GM19467 (cell line): ENCODE measurements around the gene TMEM9.
A peak's percentile ranks its signal among the peaks of the same experiment; 100 is the strongest.
"Not testable (repeated sequence)": the region's sequence is repeated elsewhere in the genome, so short reads cannot be mapped to it uniquely, and the experiment has no call there.

Source experiments
- ATAC-seq: cut with Tn5 transposase; IDR thresholded peaks from one replicate; pipeline ENCODE4 v1.9.1; 2021; ENCODE audit warnings: mild to moderate bottlenecking, moderate library complexity; ENCODE audit not compliant: unreplicated experiment

Gene TMEM9

DNA sequence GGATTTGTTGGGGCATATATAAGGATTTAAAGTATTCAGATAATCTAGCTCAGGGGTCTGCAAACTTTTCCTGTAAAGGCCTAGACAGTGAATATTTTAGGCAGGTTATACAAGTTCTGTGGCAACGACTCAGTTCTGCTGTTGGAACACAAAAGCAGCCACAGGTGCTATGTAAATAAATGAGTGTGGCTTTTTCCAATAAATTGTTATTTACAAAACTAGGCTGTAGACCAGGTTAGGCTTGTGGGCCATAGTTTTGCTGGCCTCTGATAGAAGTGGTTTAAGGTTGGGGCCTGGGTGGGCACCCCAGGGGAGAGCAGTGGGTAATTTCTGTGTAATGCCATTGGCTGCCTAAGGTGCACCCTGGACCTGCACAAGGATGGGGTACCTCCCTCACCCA, 19.5 kb upstream of the TMEM9 start:
- ATAC-seq: no peak

GRCh38 chr1:201172999-201173610, 18.8 kb upstream of the TMEM9 start:
- ATAC-seq: no peak

- ATAC-seq: no peak
Measured at GRCh38 chr1:201172326-201172725, 18.1 kb upstream of the TMEM9 start.

- peak; percentile 34 for ATAC-seq
Measured at GRCh38 chr1:201171063-201172036, 17.1 kb upstream of the TMEM9 start.

GRCh38 chr1:201170533-201171062, 16.3 kb upstream of the TMEM9 start:
- peak; percentile 96 for ATAC-seq

GRCh38 chr1:201169971-201170532, 15.8 kb upstream of the TMEM9 start:
- no peak for ATAC-seq

DNA sequence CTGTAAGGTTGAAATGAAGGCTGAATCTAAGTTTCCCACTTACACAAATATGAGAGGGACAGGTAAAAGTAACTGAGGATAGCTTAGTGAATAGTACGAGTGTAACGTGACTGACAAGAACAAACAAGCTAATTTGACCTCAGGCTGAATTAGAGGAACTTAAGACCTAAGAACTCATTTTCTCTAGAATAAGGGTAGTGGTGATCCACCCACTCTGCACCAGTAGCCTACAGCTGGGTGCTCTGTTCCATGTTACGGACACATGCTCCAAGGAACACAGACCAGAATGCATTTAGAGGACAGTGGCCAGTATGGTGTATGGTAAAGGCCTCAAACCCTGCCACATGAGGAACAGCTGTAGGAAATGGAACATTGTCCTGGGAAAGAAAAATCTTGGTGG, 14.9 kb upstream of the TMEM9 start:
- no peak for ATAC-seq

DNA sequence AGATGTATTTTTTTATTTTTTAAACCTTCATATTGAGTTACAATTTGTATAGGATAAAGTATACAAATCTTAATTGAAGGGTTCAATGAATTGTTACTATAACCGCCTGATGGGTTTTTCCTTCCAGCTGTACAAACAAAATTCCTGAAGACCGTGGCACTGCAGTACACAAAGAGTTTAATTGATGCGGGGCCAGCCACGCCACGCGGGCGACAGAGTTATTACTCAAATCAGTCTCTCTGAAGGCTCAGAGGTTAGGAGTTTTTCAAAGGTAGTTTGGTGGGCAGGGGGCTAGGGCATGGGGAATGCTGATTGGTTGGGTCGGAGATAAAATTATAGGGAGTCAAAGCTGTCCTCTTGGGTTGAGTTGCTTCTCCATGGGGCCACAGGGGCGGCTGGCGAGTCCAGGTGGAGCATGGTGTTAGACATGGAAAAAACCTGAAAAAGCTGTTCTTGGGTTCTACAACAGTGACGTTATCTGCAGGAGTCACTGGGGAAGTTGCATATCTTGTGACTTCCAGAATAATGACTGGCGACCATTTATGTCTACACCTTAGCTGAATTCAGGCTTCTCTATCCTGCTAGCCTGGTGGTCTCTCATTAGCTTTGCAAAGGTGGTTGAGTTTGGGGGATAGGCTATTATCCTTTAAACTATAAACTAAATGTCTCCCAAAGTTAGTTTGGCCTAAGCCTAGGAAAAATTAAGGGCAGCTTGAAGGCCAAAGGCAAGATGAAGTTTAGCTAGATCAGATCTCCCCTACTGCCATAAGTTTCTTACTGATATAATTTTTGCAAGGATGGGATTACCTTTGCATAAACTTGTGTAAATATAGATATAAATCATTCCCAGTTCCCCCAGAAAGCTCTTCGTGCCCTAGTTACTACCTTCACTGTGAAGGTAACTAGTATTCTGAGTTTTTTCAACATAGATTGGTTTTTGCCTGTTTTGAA, 13.0 kb upstream of the TMEM9 start:
- ATAC-seq: no peak

DNA sequence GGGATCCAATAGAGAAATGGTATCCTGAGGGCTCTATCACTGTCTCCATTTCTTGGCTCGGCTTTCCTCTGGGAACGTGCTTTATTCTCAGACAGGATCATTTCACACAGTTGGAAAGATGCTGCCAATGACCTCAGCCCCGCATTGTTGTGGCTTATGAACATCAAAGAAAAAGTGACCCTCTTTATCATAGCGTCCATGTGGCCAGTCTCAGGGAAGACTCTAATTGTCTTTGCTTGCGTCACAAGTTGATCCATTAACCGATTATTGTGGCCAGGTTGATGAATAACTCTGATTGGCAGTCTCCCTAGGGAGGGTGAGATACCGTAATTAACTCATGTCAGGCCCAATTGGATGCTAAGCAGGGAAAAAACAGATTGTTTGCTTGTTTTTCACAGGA, 10.4 kb upstream of the TMEM9 start:
- no peak for ATAC-seq

GRCh38 chr1:201163707-201164106, 9.4 kb upstream of the TMEM9 start:
- ATAC-seq: no peak

GRCh38 chr1:201163036-201163435, 8.8 kb upstream of the TMEM9 start:
- not testable (repeated sequence) for ATAC-seq

DNA sequence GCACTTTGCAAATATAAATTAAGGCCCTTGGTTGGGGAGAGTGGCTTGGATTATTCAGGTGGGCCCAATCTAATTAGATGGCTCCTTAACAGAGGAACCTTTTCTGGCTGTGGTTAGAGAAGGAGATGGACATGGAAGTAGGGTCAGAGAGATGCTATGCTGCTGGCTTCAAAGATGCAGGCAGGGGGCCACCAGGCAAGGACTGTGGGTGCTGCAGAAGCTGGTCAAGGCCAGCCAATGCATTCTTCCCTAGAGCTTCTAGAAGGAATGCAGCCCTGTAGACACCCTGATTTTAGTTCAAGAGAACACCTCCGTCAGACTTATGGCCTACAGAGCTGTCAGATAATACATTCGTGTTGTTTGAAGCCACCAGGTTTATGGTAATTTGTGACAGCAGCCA, 3.7 kb upstream of the TMEM9 start:
- no peak for ATAC-seq

DNA sequence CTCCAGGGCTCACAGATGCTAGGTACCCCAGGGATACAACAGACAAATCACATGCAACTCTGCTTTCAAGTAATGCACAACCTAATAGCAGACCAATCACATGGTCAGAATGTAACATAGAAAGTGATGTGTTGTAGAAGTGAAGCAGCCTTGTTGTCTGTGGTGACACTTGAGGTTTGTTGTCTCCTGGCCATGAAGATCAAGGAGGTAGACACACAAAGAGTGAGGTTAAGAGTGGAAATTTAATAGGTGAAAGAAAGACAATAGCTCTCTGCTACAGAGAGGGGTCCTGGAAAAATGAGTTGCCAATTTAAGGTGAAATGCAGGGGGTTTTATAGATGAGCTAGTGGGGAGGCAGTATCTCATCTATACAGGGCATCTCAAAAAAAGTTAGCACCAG, 2.5 kb upstream of the TMEM9 start:
- ATAC-seq: no peak

DNA sequence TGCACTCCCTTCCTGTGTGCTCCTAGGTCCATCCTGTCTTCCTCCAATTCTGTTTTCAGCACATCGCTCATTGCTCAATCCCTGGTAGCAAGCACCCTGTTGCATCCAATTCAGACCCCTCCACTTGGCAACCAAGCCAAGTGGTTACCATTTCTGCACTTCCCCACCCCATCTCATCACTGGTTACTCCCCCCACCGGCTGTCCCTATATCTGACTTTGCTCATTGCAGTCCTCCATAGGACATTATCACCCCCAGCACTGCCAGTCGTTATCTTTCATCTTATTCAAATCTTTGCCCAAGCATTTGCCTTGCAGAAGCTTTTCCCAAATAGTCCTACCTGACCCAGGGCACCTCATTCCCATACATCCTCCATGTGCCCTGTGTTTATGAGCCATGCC, 2.1 kb upstream of the TMEM9 start:
- no peak for ATAC-seq

- no peak for ATAC-seq
Measured at GRCh38 chr1:201155354-201155753, 1.1 kb upstream of the TMEM9 start.

DNA sequence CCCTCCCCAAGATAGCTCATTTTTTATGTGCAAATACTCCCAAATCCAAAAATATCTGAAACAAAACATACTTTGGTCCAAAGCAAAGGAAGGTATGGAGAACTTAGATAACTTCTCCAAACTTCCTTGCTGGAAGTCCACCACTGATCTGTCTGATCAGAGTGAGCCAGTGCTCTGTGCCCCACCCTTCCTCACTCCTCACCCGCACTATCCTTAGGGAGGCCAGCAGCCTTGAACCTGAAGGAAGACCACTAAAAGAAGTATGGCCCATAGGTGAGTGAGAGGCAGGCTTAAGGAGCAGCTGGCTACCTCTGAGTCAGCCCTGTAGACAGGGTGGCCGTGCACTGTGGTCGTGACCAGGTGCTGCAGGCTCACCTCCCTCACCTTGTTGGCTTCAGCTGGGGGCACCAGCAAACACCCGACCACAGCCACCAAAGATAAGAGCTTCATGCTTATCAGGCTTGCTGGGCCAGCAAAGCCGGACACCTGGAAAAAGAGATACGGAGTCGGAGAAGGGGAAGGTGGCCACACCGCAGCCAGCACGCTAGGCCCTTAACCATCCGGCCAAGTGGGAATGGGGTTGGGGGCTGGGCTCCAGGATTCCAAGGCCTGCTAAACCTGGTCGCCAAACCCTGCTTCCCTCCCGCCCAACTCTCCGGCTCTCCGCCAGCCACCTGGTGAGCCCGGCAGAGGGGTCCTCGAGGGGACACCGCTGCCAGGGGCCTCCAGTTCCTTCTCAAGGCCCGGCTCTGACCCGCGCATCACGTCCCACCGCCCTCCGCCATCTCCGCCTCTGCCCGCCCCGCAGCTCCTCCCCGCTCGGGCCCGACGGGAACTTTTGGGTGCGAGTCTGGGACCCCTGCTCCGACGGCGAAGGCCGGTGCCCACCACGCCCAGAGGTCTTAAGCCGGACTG, 543 bp downstream of the TMEM9 start:
- ATAC-seq: peak; percentile 57

GRCh38 chr1:201149400-201149799, 4.9 kb downstream of the TMEM9 start:
- ATAC-seq: no peak

GRCh38 chr1:201147396-201148015, 6.8 kb downstream of the TMEM9 start:
- no peak for ATAC-seq
